ENCODE measurements around the gene HLA-DOA.

Gene HLA-DOA

GRCh38 chr6:33008944-33009861, at the start of gene HLA-DOA:
Gene HLA-DOA, minus strand, starts transcription at chr6:33009591.
- peak; percentile 97 to 99 for ATAC-seq (replicated peaks)
- peak; percentile 83 for DNase-seq
- H3K4me3 Mint-ChIP-seq = peak within 1 kb of the TSS; percentile 99 to 100
- peaks cover 32 to 41% of the 10 kb centered on the region in 2 donors for H3K36me3 Mint-ChIP-seq
- H3K27me3 Mint-ChIP-seq = no peaks in the 10 kb centered on the region
- no peaks in the 10 kb centered on the region for H3K9me3 Mint-ChIP-seq
- H3K27ac Mint-ChIP-seq = peak within 1 kb of the TSS; percentile 99
- peaks cover 33 to 46% of the 10 kb centered on the region in 2 donors for H3K4me1 Mint-ChIP-seq

- H3K4me1 Mint-ChIP-seq = peaks cover 18 to 33% of the 10 kb centered on the region in 2 donors
- peak overlapping the region in 1 of 2 donors; percentile 48 for H3K4me3 Mint-ChIP-seq
- peaks cover 4 to 8% of the 10 kb centered on the region in 2 donors for H3K9me3 Mint-ChIP-seq
- H3K36me3 Mint-ChIP-seq = peaks cover 2 to 6% of the 10 kb centered on the region in 2 donors
- H3K27me3 Mint-ChIP-seq = no peaks in the 10 kb centered on the region
- H3K27ac Mint-ChIP-seq = peak overlapping the region; percentile 87
- DNase-seq (no peak), ATAC-seq (replicated peaks) (peak; percentile 80 to 89)
Observed at GRCh38 chr6:33057222-33058150, 48.1 kb upstream of the HLA-DOA start.

GRCh38 chr6:33053230-33053629, 43.8 kb upstream of the HLA-DOA start:
- H3K27ac Mint-ChIP-seq = no peak overlapping the region
- DNase-seq = no peak
- no peaks in the 10 kb centered on the region for H3K27me3 Mint-ChIP-seq
- no peak overlapping the region for H3K4me3 Mint-ChIP-seq
- peaks cover 0 to 7% of the 10 kb centered on the region in 2 donors for H3K9me3 Mint-ChIP-seq
- H3K4me1 Mint-ChIP-seq = peaks cover 29 to 43% of the 10 kb centered on the region in 2 donors
- peaks cover 0 to 3% of the 10 kb centered on the region in 2 donors for H3K36me3 Mint-ChIP-seq
- no peak for ATAC-seq (replicated peaks)

GRCh38 chr6:33052627-33053026, 43.2 kb upstream of the HLA-DOA start:
- H3K4me1 Mint-ChIP-seq = peaks cover 25 to 37% of the 10 kb centered on the region in 2 donors
- H3K9me3 Mint-ChIP-seq = peaks cover 0 to 7% of the 10 kb centered on the region in 2 donors
- no peaks in the 10 kb centered on the region for H3K27me3 Mint-ChIP-seq
- ATAC-seq (replicated peaks) (no peak), DNase-seq (no peak)
- no peak overlapping the region for H3K4me3 Mint-ChIP-seq
- H3K27ac Mint-ChIP-seq = no peak overlapping the region
- peaks cover 0 to 3% of the 10 kb centered on the region in 2 donors for H3K36me3 Mint-ChIP-seq

GRCh38 chr6:33050014-33050810, 40.8 kb upstream of the HLA-DOA start:
- H3K4me3 Mint-ChIP-seq = no peak overlapping the region
- peak overlapping the region; percentile 20 for H3K27ac Mint-ChIP-seq
- H3K36me3 Mint-ChIP-seq = peaks cover 0 to 3% of the 10 kb centered on the region in 2 donors
- H3K4me1 Mint-ChIP-seq = peaks cover 22% of the 10 kb centered on the region in 2 donors
- ATAC-seq (replicated peaks) (peak in 1 of 2 donors; percentile 33), DNase-seq (no peak)
- no peaks in the 10 kb centered on the region for H3K27me3 Mint-ChIP-seq
- H3K9me3 Mint-ChIP-seq = peaks cover 0 to 5% of the 10 kb centered on the region in 2 donors

GRCh38 chr6:33049323-33050013, 40.1 kb upstream of the HLA-DOA start:
- no peak for ATAC-seq (replicated peaks)
- Mint-ChIP-seq H3K27ac (peak overlapping the region; percentile 60), H3K9me3 (peaks cover 0 to 5% of the 10 kb centered on the region in 2 donors)

GRCh38 chr6:33040157-33040556, 30.8 kb upstream of the HLA-DOA start:
- Mint-ChIP-seq H3K4me3 (no peak overlapping the region), H3K4me1 (peaks cover 6 to 11% of the 10 kb centered on the region in 2 donors), H3K9me3 (peaks cover 13 to 17% of the 10 kb centered on the region in 2 donors), H3K27me3 (no peaks in the 10 kb centered on the region), H3K27ac (peak overlapping the region; percentile 77), H3K36me3 (peaks cover 13 to 22% of the 10 kb centered on the region in 2 donors)
- DNase-seq = no peak
- peak in 1 of 2 donors; percentile 61 for ATAC-seq (replicated peaks)

More at GRCh38 chr6:33049323-33050013, 40.1 kb upstream of the HLA-DOA start:
- no peak for DNase-seq
- Mint-ChIP-seq H3K36me3 (no peaks in the 10 kb centered on the region), H3K27me3 (no peaks in the 10 kb centered on the region), H3K4me1 (peaks cover 22 to 24% of the 10 kb centered on the region in 2 donors), H3K4me3 (no peak overlapping the region)

GRCh38 chr6:33036535-33036934, 27.1 kb upstream of the HLA-DOA start:
- no peak for ATAC-seq (replicated peaks)
- H3K4me1 Mint-ChIP-seq = peaks cover 10 to 23% of the 10 kb centered on the region in 2 donors
- H3K9me3 Mint-ChIP-seq = peaks cover 20 to 21% of the 10 kb centered on the region in 2 donors
- H3K36me3 Mint-ChIP-seq = peaks cover 15 to 27% of the 10 kb centered on the region in 2 donors
- no peaks in the 10 kb centered on the region for H3K27me3 Mint-ChIP-seq
- DNase-seq = no peak
- no peak overlapping the region for H3K4me3 Mint-ChIP-seq
- H3K27ac Mint-ChIP-seq = peak overlapping the region; percentile 59

GRCh38 chr6:33034554-33034953, 25.2 kb upstream of the HLA-DOA start:
- ATAC-seq (replicated peaks) = no peak
- peaks cover 15 to 24% of the 10 kb centered on the region in 2 donors for H3K36me3 Mint-ChIP-seq
- peaks cover 18 to 38% of the 10 kb centered on the region in 2 donors for H3K4me1 Mint-ChIP-seq
- no peak for DNase-seq
- H3K9me3 Mint-ChIP-seq = peaks cover 16 to 20% of the 10 kb centered on the region in 2 donors
- no peak overlapping the region for H3K4me3 Mint-ChIP-seq
- H3K27me3 Mint-ChIP-seq = no peaks in the 10 kb centered on the region
- H3K27ac Mint-ChIP-seq = peak overlapping the region; percentile 90

- peak overlapping the region; percentile 74 to 84 for H3K4me3 Mint-ChIP-seq
- peak overlapping the region; percentile 99 for H3K27ac Mint-ChIP-seq
- H3K9me3 Mint-ChIP-seq = peaks cover 5 to 9% of the 10 kb centered on the region in 2 donors
- ATAC-seq (replicated peaks) (no peak), DNase-seq (no peak)
- no peaks in the 10 kb centered on the region for H3K27me3 Mint-ChIP-seq
- H3K4me1 Mint-ChIP-seq = peaks cover 37 to 67% of the 10 kb centered on the region in 2 donors
- H3K36me3 Mint-ChIP-seq = peaks cover 5 to 9% of the 10 kb centered on the region in 2 donors
Observed at GRCh38 chr6:33030245-33030644, 20.9 kb upstream of the HLA-DOA start.

GRCh38 chr6:33029328-33030184, 20.2 kb upstream of the HLA-DOA start:
- Mint-ChIP-seq H3K27me3 (no peaks in the 10 kb centered on the region), H3K27ac (peak overlapping the region; percentile 99), H3K36me3 (peaks cover 2 to 4% of the 10 kb centered on the region in 2 donors), H3K4me3 (peak overlapping the region; percentile 74 to 84), H3K9me3 (peaks cover 3 to 4% of the 10 kb centered on the region in 2 donors), H3K4me1 (peaks cover 41 to 73% of the 10 kb centered on the region in 2 donors)
- peak; percentile 86 to 89 for ATAC-seq (replicated peaks)
- DNase-seq = peak; percentile 92

GRCh38 chr6:33028220-33028849, 18.9 kb upstream of the HLA-DOA start:
- ATAC-seq (replicated peaks) (peak; percentile 21 to 24), DNase-seq (no peak)
- H3K9me3 Mint-ChIP-seq = peaks cover 0 to 1% of the 10 kb centered on the region in 2 donors
- peaks cover 0 to 2% of the 10 kb centered on the region in 2 donors for H3K36me3 Mint-ChIP-seq
- H3K27ac Mint-ChIP-seq = peak overlapping the region; percentile 99
- no peaks in the 10 kb centered on the region for H3K27me3 Mint-ChIP-seq
- peak overlapping the region; percentile 50 to 84 for H3K4me3 Mint-ChIP-seq
- peaks cover 39 to 68% of the 10 kb centered on the region in 2 donors for H3K4me1 Mint-ChIP-seq

Data from stimulated activated naive B cell treated with anti-CD40 and anti-IgM and Interleukin-4, amounts not matched to agents 10 μg/mL and 1 μg/mL and 100 μg/mL, for 72 hours (primary cell).